ENCODE data around the gene ALK.

DNA sequence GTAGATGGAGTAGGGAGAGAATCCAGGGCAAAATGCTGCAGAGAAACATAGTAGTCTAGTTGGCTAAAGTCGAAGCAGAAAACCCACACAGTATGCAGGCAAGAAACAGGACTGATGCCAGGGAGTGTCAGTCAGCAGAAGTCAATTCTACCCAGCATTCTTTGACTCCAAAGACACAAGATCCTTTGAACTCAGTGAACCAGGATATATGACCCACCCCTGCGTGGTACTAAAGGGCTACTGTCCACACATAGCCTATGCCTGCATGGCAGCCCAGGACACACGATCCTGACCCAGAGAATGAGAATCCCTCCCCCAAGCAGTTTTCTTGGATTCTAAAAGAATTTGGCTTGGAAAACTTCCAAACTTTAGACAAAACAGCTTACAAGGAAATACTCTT lies 42.5 kb downstream of the ALK start:
- TF ChIP-seq GATA2 (IDR thresholded peaks at IDR 0.05; ENCODE audit: low read depth, low read length) (no peak), GATA3 (IDR thresholded peaks at IDR 0.05; ENCODE audit: low read depth, low read length) (no peak)
